AG09319 (cell line): ENCODE measurements around the gene TGIF2.

Experiments used
- DNase-seq: peaks from one replicate; pipeline ENCODE4 v3.0.0-alpha.2; 2010; ENCODE audit warnings: low read depth; ENCODE audit errors: extremely low read depth
- CTCF ChIP-seq: IDR thresholded peaks from 2 replicates; pipeline ENCODE4 v1.5.1; 2011; ENCODE audit warnings: low read depth, mild to moderate bottlenecking, inconsistent platforms, low read length, moderate library complexity

TGIF2 gene

GRCh38 chr20:36573103-36573797 is at the start of gene TGIF2:
TSS of gene TGIF2 (plus strand) at chr20:36573597. CDS start at chr20:36578775, 5,178 bp downstream.
- DNase-seq, result no peak
- TF ChIP-seq CTCF, result no peak

- TF ChIP-seq CTCF, result no peak
- no peak for DNase-seq
Measured at GRCh38 chr20:36525620-36526365, 47.6 kb upstream of the TGIF2 start.

GRCh38 chr20:36526521-36527011 is 46.8 kb upstream of the TGIF2 start:
- no peak for TF ChIP-seq CTCF
- DNase-seq, result no peak

GRCh38 chr20:36527331-36528125 is 45.9 kb upstream of the TGIF2 start:
- no peak for DNase-seq
- no peak for TF ChIP-seq CTCF

GRCh38 chr20:36528176-36528874 is 45.1 kb upstream of the TGIF2 start:
- TF ChIP-seq CTCF, result no peak
- DNase-seq, result no peak

- DNase-seq, result no peak
- no peak for TF ChIP-seq CTCF
Measured at GRCh38 chr20:36528875-36529417, 44.5 kb upstream of the TGIF2 start.
